Natural killer cell treated with Interleukin-12 subunit alpha and Interleukin-12 subunit beta and Interleukin-15 and Interleukin-18, amount 100 ng/mL, for 72 hours (primary cell): Measurements from ENCODE around the gene GLCCI1. TPM values are rescaled to one million over a fixed set of nuclear protein-coding genes. Genes with fewer than 3 reads are reported as not detected.
"Not testable (repeated sequence)": the region's sequence is repeated elsewhere in the genome, so short reads cannot be mapped to it uniquely, and the experiment has no call there.

Experiments
- ATAC-seq, 2 donors: fragments of 150-1000 bp; cut with Tn5 transposase in 1 of 2; sonication (Bioruptor Pico), chemical (Tn5 transposase) in 1 of 2; 2 replicates each; pipeline ENCODE4 v1.10.0; 2021
- DNase-seq: peaks from one replicate; pipeline ENCODE4 v3.0.0; 2022; ENCODE audit warnings: low spot score
- H3K27ac Mint-ChIP-seq, 2 donors: 1 replicate in 1 of 2; 2 replicates in 1 of 2; pipeline ENCODE4 v1.8.0; 2022; ENCODE audit warnings: mixed read lengths in 2 of 2, mild to moderate bottlenecking in 1 of 2, moderate library complexity in 1 of 2
- H3K27me3 Mint-ChIP-seq, 2 donors: 1 replicate in 1 of 2; 2 replicates in 1 of 2; pipeline ENCODE4 v1.8.0; 2022; ENCODE audit warnings: mixed read lengths in 2 of 2
- H3K36me3 Mint-ChIP-seq: one replicate; pipeline ENCODE4 v1.8.0; 2022; ENCODE audit warnings: mixed read lengths
- H3K4me1 Mint-ChIP-seq, 2 donors: 1 replicate in 1 of 2; 2 replicates in 1 of 2; pipeline ENCODE4 v1.8.0; 2022; ENCODE audit warnings: low read depth in 2 of 2, mixed read lengths in 2 of 2, mild to moderate bottlenecking in 1 of 2
- H3K4me3 Mint-ChIP-seq: one replicate; pipeline ENCODE4 v1.8.0; 2022; ENCODE audit warnings: mixed read lengths
- H3K9me3 Mint-ChIP-seq: 2 replicates; pipeline ENCODE4 v1.8.0; 2022; ENCODE audit warnings: mixed read lengths
- total RNA-seq, 2 donors: library from RNA; stranded (reverse); gene quantifications; one replicate each; pipeline ENCODE4 v1.2.3, GENCODE V29; 2022

The GLCCI1 gene
- total RNA-seq, 2 donors from 2014 or later: 15.5 to 16.7 TPM

GRCh38 chr7:7988706-7989105 is 20.1 kb downstream of the GLCCI1 start:
- DNase-seq: no peak
- Mint-ChIP-seq H3K27ac (peak overlapping the region; percentile 72 to 94), H3K9me3 (peaks cover 8% of the 10 kb centered on the region), H3K4me1 (peaks cover 48 to 54% of the 10 kb centered on the region in 2 donors), H3K36me3 (peaks cover 17% of the 10 kb centered on the region), H3K4me3 (peak overlapping the region; percentile 41), H3K27me3 (no peaks in the 10 kb centered on the region)
- ATAC-seq: no peak

GRCh38 chr7:7989133-7989532 is 20.5 kb downstream of the GLCCI1 start:
- DNase-seq (no peak), ATAC-seq (no peak)
- Mint-ChIP-seq H3K27me3 (no peaks in the 10 kb centered on the region), H3K4me3 (peak overlapping the region; percentile 77), H3K4me1 (peaks cover 47 to 54% of the 10 kb centered on the region in 2 donors), H3K27ac (peak overlapping the region; percentile 72 to 94), H3K36me3 (peaks cover 17% of the 10 kb centered on the region), H3K9me3 (peaks cover 8% of the 10 kb centered on the region)

- Mint-ChIP-seq H3K4me1 (peaks cover 49 to 54% of the 10 kb centered on the region in 2 donors), H3K4me3 (peak overlapping the region; percentile 77), H3K27me3 (no peaks in the 10 kb centered on the region), H3K27ac (peak overlapping the region; percentile 72 to 94), H3K36me3 (peaks cover 17% of the 10 kb centered on the region), H3K9me3 (peaks cover 8% of the 10 kb centered on the region)
- ATAC-seq (peak; percentile 51 to 55), DNase-seq (no peak)
Observed at GRCh38 chr7:7989616-7990440, 21.2 kb downstream of the GLCCI1 start.

GRCh38 chr7:7990441-7990761 is 21.8 kb downstream of the GLCCI1 start:
- peaks cover 8% of the 10 kb centered on the region for H3K9me3 Mint-ChIP-seq
- DNase-seq (no peak), ATAC-seq (no peak)
- H3K36me3 Mint-ChIP-seq: peaks cover 17% of the 10 kb centered on the region
- peak overlapping the region; percentile 72 to 94 for H3K27ac Mint-ChIP-seq
- peak overlapping the region; percentile 77 for H3K4me3 Mint-ChIP-seq
- H3K4me1 Mint-ChIP-seq: peaks cover 49 to 54% of the 10 kb centered on the region in 2 donors
- no peaks in the 10 kb centered on the region for H3K27me3 Mint-ChIP-seq

GRCh38 chr7:7992506-7992905 is 23.9 kb downstream of the GLCCI1 start:
- no peaks in the 10 kb centered on the region for H3K27me3 Mint-ChIP-seq
- H3K4me1 Mint-ChIP-seq: peaks cover 46 to 55% of the 10 kb centered on the region in 2 donors
- no peak overlapping the region for H3K27ac Mint-ChIP-seq
- H3K9me3 Mint-ChIP-seq: peaks cover 8% of the 10 kb centered on the region
- no peak overlapping the region for H3K4me3 Mint-ChIP-seq
- H3K36me3 Mint-ChIP-seq: peaks cover 17% of the 10 kb centered on the region
- no peak for ATAC-seq
- no peak for DNase-seq

GRCh38 chr7:7995348-7995747 is 26.8 kb downstream of the GLCCI1 start:
- not testable (repeated sequence) for H3K27ac Mint-ChIP-seq, H3K27me3 Mint-ChIP-seq, H3K9me3 Mint-ChIP-seq, H3K4me3 Mint-ChIP-seq, DNase-seq, ATAC-seq
- Mint-ChIP-seq H3K4me1 (peaks cover 28% of the 10 kb centered on the region in 2 donors), H3K36me3 (peaks cover 17% of the 10 kb centered on the region)

GRCh38 chr7:7996568-7996967 is 28.0 kb downstream of the GLCCI1 start:
- peak overlapping the region; percentile 45 to 65 for H3K27ac Mint-ChIP-seq
- H3K4me3 Mint-ChIP-seq: peak overlapping the region; percentile 16
- ATAC-seq: no peak

GRCh38 chr7:8000315-8000941 is 31.8 kb downstream of the GLCCI1 start:
- peaks cover 4% of the 10 kb centered on the region for H3K9me3 Mint-ChIP-seq
- no peaks in the 10 kb centered on the region for H3K27me3 Mint-ChIP-seq
- no peak for ATAC-seq
- peak overlapping the region in 1 of 2 donors; percentile 42 for H3K27ac Mint-ChIP-seq
- no peak for DNase-seq
- H3K4me3 Mint-ChIP-seq: no peak overlapping the region
- peaks cover 9 to 21% of the 10 kb centered on the region in 2 donors for H3K4me1 Mint-ChIP-seq
- peaks cover 19% of the 10 kb centered on the region for H3K36me3 Mint-ChIP-seq

More at GRCh38 chr7:7996568-7996967, 28.0 kb downstream of the GLCCI1 start:
- DNase-seq: no peak
- no peaks in the 10 kb centered on the region for H3K27me3 Mint-ChIP-seq
- H3K36me3 Mint-ChIP-seq: peaks cover 25% of the 10 kb centered on the region
- peaks cover 8% of the 10 kb centered on the region for H3K9me3 Mint-ChIP-seq
- H3K4me1 Mint-ChIP-seq: peaks cover 16 to 19% of the 10 kb centered on the region in 2 donors

GRCh38 chr7:8003077-8003476 is 34.5 kb downstream of the GLCCI1 start:
- Mint-ChIP-seq H3K4me1 (peaks cover 0 to 18% of the 10 kb centered on the region in 2 donors), H3K36me3 (peaks cover 19% of the 10 kb centered on the region), H3K27ac (peak overlapping the region in 1 of 2 donors; percentile 3), H3K27me3 (no peaks in the 10 kb centered on the region), H3K4me3 (no peak overlapping the region), H3K9me3 (peaks cover 4% of the 10 kb centered on the region)
- DNase-seq (no peak), ATAC-seq (no peak)

GRCh38 chr7:8005279-8005678 is 36.7 kb downstream of the GLCCI1 start:
- Mint-ChIP-seq H3K9me3 (peaks cover 4% of the 10 kb centered on the region), H3K4me1 (peaks cover 0 to 18% of the 10 kb centered on the region in 2 donors), H3K36me3 (peaks cover 19% of the 10 kb centered on the region), H3K27me3 (no peaks in the 10 kb centered on the region), H3K4me3 (no peak overlapping the region), H3K27ac (peak overlapping the region in 1 of 2 donors; percentile 40)
- DNase-seq (no peak), ATAC-seq (no peak)

GRCh38 chr7:8014399-8014798 is 45.8 kb downstream of the GLCCI1 start:
- peaks cover 30 to 35% of the 10 kb centered on the region in 2 donors for H3K4me1 Mint-ChIP-seq
- H3K9me3 Mint-ChIP-seq: no peaks in the 10 kb centered on the region
- peak overlapping the region; percentile 72 to 95 for H3K27ac Mint-ChIP-seq
- peak overlapping the region; percentile 64 for H3K4me3 Mint-ChIP-seq
- H3K36me3 Mint-ChIP-seq: no peaks in the 10 kb centered on the region
- no peak for DNase-seq
- no peak for ATAC-seq
- H3K27me3 Mint-ChIP-seq: no peaks in the 10 kb centered on the region

GRCh38 chr7:8015100-8015745 is 46.6 kb downstream of the GLCCI1 start:
- H3K9me3 Mint-ChIP-seq: no peaks in the 10 kb centered on the region
- H3K4me3 Mint-ChIP-seq: peak overlapping the region; percentile 64
- H3K4me1 Mint-ChIP-seq: peaks cover 32 to 35% of the 10 kb centered on the region in 2 donors
- no peaks in the 10 kb centered on the region for H3K27me3 Mint-ChIP-seq
- peak overlapping the region; percentile 72 to 95 for H3K27ac Mint-ChIP-seq
- no peak for DNase-seq
- peak; percentile 61 to 71 for ATAC-seq
- no peaks in the 10 kb centered on the region for H3K36me3 Mint-ChIP-seq

GRCh38 chr7:8015746-8016120 is 47.1 kb downstream of the GLCCI1 start:
- H3K9me3 Mint-ChIP-seq: no peaks in the 10 kb centered on the region
- H3K36me3 Mint-ChIP-seq: no peaks in the 10 kb centered on the region
- peak overlapping the region; percentile 35 for H3K4me3 Mint-ChIP-seq
- no peaks in the 10 kb centered on the region for H3K27me3 Mint-ChIP-seq
- H3K4me1 Mint-ChIP-seq: peaks cover 32 to 35% of the 10 kb centered on the region in 2 donors
- DNase-seq: no peak
- peak overlapping the region; percentile 72 to 95 for H3K27ac Mint-ChIP-seq
- no peak for ATAC-seq

- Mint-ChIP-seq H3K4me3 (no peak overlapping the region), H3K36me3 (no peaks in the 10 kb centered on the region), H3K4me1 (peaks cover 32 to 35% of the 10 kb centered on the region in 2 donors), H3K27ac (peak overlapping the region in 1 of 2 donors; percentile 95), H3K9me3 (no peaks in the 10 kb centered on the region), H3K27me3 (no peaks in the 10 kb centered on the region)
- no peak for ATAC-seq
- DNase-seq: no peak
Observed at GRCh38 chr7:8017423-8017822, 48.8 kb downstream of the GLCCI1 start.
